Measurements from ENCODE around the gene HNRNPL.

DNA sequence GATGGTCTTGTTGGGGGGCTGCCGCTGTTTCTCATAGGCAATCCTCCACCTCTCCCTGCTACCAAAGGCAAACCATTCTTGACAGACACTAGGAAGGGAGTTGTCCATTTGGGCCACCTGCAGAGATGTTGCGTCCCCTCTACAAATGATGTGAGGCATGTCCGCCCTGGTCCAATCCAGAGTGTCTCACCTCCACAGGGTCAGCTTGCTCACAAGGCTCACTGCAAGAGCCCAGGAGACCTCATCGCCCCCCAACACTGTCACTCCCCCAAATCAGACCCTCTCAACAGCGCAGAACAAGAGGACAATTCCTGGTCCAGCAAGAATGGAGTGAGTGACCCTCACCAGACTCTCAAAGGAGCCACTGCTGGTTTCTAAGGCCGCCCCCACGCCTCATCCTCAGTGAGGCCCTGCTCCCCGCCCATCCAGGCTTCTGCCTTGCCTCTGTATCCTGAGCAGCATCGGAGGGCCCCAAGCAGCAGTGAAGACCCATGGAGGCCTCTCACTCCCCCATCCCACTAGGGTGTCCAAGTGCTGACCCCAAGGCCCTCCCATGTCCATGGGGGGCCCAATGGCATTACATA lies 6.5 kb downstream of the HNRNPL start:
- TF ChIP-seq, protein P1, sequence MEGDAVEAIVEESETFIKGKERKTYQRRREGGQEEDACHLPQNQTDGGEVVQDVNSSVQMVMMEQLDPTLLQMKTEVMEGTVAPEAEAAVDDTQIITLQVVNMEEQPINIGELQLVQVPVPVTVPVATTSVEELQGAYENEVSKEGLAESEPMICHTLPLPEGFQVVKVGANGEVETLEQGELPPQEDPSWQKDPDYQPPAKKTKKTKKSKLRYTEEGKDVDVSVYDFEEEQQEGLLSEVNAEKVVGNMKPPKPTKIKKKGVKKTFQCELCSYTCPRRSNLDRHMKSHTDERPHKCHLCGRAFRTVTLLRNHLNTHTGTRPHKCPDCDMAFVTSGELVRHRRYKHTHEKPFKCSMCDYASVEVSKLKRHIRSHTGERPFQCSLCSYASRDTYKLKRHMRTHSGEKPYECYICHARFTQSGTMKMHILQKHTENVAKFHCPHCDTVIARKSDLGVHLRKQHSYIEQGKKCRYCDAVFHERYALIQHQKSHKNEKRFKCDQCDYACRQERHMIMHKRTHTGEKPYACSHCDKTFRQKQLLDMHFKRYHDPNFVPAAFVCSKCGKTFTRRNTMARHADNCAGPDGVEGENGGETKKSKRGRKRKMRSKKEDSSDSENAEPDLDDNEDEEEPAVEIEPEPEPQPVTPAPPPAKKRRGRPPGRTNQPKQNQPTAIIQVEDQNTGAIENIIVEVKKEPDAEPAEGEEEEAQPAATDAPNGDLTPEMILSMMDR (IDR thresholded peaks at IDR 0.05): no peak
- TF ChIP-seq POLR2A (IDR thresholded peaks at IDR 0.05) (no peak), EP300 (IDR thresholded peaks at IDR 0.05) (no peak)

Data from tibial nerve (tissue), 4 donors.